Measurements from ENCODE around the gene CTXN3.

The CTXN3 gene

DNA sequence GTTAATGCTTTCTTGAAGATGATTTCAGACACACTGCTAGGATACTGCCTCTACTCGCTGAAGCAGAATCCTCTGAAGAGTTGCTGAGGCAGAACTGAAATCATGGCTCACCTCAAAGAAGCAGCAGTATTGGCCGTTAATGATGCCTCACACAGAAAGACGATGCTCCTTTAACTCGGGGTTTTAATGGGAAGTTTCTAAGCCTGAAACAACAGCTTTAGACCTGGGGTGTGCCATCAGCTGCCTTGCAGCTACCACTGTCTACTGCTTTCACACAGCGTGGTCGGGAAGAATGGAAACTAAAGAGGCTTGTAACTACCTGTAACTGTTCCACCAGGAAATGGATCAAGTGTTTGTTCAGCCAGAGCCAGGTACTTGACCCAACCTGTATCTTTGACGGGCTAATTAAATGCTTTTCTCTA lies at the start of gene CTXN3:
CTXN3 (plus strand) TSS at position 65 of the 422 bp plus-strand sequence. CDS start 8,440 bp downstream, outside the sequence.
- no peak for DNase-seq

DNA sequence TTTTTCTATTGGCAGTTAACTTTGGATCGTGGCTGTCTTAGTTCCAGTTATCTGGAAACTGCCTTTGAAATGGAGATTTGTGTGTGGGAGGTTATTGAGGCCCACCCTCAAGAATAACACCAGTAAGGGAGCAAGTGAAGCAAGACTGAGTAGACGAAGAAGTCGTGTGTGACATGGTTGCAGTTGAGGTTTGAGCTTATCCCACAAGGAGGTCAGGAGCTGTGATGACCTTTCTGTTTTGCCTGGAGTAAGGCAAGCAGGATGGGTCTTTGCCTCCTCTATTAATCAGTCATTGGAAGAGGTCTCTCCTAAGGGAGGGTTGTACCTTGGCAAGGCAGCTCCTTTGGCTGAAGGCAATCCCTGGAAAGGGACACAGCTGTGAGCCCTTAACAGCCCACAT lies 49.6 kb upstream of the CTXN3 start:
- no peak for DNase-seq

DNA sequence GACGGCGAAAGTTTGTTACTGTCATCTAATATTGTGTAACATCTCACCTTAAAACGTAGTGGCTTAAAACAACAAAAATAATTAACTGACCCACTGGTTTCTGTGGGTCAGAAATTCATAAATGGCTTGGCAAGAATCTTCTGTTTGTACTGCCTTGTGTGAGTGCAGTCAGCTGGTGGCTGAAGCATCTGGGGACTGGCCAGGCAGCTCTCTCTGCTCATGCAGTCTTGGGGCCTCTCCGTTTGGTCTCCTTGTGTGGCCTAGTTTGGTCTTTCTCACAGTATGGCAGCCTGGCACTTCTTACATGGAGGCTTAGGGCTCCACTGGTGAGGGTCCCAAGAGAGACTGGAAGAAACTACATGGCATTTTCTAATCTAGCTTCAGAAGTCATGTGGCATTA lies 49.0 kb upstream of the CTXN3 start:
- no peak for DNase-seq

DNA sequence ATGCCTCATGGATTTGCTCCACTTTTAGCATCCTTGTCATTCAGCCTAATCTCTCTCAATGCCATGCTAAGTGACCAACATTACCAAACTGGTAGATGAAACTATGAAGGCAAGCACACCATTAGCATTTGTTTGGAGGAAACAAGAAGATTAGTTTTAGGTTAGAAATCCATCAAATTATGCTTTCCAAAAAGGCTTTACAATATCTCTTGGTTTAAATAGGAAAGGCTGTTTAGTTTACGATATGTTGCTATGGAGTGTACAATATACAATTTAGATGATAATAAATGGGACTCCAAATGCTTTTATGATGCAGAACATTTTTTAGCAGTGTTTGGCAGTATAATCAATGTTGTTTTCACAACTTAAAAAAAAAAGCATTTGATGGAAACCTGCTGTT lies 47.8 kb upstream of the CTXN3 start:
- no peak for DNase-seq

DNA sequence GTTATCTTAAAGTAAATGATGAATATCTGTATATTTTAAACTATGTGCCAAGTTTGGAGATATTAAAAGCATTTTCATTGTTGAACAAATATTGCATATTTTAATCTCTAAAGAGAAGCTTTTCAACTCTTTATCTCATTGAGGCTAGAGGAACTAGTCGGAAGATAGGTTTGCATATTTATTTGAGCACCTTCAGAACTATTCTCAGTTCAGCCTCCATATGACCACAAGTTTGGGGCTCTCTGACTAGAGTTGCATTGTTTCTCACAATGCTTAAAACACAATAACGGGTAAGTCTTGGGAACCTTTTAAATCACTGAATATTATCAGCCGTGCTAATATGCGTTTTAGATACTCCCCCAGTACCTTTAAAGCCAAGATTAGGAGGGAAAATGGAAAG lies 47.3 kb upstream of the CTXN3 start:
- no peak for DNase-seq

GRCh38 chr5:127602481-127602880 lies 46.4 kb upstream of the CTXN3 start:
- DNase-seq = no peak

- DNase-seq = no peak
Measured at GRCh38 chr5:127602896-127603844, 45.7 kb upstream of the CTXN3 start.

GRCh38 chr5:127608077-127608660 lies 40.7 kb upstream of the CTXN3 start:
- DNase-seq = no peak

GRCh38 chr5:127609011-127609410 lies 39.9 kb upstream of the CTXN3 start:
- no peak for DNase-seq

DNA sequence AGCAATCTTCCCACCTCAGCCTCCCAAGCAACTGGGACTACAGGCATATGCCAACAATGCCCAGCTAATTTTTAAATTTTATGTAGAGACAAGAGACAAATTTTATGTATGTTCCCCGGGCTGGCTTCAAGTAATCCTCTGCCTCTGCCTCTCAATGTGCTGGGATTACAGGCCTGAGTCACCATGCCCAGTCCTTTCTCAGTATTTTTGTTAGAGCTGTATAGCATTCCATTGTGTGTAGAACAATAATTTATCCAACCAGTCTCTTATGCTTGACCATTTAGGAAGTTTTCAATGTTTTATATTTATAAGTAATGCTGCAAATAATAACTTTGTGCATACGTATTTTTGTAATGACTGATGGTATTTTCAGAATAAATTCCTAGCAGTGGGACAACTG lies 38.9 kb upstream of the CTXN3 start:
- no peak for DNase-seq

DNA sequence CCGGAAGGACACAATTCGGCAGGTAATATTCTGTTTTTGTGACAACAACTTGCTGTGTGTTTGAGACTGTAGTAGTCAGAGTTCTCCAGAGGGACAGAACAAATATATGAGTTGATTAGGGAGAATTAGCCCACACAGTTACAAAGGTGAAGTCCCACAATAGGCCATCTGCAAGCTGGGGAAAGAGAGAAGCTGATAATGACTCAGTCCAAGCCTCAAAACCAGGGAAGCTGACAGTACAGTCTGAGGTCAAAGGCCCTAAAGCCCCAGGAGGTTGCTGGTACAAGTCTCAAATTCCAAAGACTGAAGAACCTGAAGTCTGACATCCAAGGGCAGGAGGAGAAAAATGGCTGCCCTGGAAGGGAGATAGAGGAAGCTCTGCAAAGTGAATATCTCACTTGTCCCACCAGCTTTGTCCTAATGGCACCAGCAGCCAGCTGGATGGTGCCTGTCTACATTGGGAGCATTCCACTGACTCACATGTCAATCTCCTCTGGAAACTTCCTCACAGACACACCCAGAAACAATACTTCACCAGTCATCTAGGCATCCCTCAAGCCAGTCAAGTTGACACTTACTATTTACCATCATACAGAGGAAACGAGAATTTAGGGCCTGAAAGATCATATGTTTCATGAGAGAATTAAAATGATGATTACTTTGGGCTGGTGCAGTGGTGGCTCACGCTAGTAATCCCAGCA lies 36.3 kb upstream of the CTXN3 start:
- DNase-seq = no peak

DNA sequence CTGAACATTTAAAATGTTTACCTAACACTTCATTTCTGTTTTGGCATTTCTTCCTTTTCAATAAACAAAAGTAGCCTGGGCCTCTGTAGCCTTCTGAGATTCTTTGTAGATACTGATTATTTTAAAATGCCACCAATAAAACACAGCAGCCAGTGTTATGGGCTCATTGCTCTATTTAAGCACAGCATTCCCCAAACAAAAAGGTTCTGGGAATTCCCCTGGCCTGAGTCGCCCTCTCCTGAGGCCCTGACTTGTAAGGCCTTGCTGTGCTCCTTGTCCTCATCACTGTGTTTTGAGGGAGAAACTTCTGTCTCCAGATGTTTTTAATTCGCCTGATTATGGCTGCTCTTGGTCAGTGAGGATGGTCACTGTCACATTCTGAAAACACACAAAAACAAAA lies 33.0 kb upstream of the CTXN3 start:
- no peak for DNase-seq

- DNase-seq = no peak
Measured at GRCh38 chr5:127619908-127620479, 28.9 kb upstream of the CTXN3 start.

GRCh38 chr5:127621601-127622325 lies 27.1 kb upstream of the CTXN3 start:
- DNase-seq = no peak

GRCh38 chr5:127634007-127634406 lies 14.9 kb upstream of the CTXN3 start:
- no peak for DNase-seq

GRCh38 chr5:127639828-127640227 lies 9.1 kb upstream of the CTXN3 start:
- no peak for DNase-seq

DNA sequence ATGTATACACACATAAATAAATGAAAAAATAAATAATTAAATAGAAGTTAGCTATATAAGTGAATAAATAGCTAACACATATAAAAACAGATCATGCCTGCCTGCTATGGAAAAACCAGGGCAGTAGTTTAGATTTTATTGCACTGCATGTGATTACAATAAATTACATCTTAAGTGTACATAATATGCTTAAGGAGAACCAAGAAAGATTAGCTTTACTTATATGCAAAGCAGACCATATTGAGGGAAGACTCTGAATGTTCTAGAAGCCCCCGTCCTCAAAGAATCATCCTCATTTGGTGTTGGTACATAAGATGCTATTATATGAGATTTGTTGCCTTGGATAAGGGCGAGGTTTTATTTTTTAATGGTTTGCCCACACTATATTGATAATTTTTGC lies 5.9 kb upstream of the CTXN3 start:
- no peak for DNase-seq

GRCh38 chr5:127643607-127644006 lies 5.3 kb upstream of the CTXN3 start:
- no peak for DNase-seq

GRCh38 chr5:127645300-127645726 lies 3.6 kb upstream of the CTXN3 start:
- no peak for DNase-seq

DNA sequence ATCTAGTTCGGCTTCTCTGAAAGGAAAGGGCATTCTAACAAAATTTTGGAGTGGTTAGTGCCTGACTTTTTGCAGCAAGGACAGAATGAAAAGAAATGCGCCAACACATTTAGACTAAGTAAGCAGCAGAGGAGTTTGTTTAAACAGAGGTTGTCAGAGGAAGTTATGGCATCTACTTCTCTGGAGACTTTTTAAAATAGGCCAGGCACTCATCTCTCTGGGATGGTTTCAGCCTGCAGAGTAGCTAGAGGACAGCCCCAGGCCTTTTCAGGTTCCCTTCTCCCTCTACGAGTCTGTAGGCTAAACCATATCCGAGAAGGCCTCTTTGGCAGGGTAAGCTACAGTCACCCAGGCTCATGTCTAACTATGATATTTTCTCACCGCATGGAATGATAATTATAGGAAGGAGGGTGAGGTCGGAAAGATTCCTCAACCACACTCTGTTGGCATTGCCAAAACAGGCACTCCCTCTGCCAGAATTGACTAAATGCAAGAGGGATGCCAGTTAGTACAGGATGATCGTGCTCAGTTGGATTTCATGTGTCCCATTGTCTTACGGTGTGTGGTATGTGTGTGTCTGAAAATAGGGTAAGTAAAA lies 1.4 kb upstream of the CTXN3 start:
- no peak for DNase-seq

DNA sequence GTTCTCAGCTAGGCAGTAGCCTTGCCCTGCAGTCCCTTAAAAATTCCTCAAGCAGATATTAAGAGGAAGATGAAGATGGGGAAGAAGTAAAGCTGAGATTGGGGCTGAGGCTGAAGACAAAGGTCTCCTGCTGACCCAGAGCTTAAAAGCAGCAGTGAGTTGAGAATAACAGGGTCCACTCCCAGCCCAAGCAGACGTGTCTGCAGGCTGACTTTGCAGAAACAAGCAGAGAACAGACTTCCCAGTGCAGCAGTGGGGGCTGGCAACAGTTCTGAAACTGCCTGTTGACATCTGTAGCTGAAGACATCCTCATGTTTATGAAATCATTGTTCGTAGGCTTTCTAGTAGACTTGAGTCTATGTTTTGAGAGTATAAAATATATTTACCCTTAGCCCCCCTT lies 1.1 kb downstream of the CTXN3 start:
- DNase-seq = no peak

- DNase-seq = no peak
Measured at GRCh38 chr5:127650649-127651048, 1.8 kb downstream of the CTXN3 start.

Measured in CD4-positive, alpha-beta T cell treated with Interferon gamma for 1 hour (primary cell).